Kidney epithelial cell (primary cell): Measurements from ENCODE around the gene ST14. TPM values are rescaled to one million over a fixed set of nuclear protein-coding genes. Genes with fewer than 3 reads are reported as not detected.

Source experiments
- DNase-seq: peaks from one replicate; pipeline ENCODE4 v3.0.0-alpha.2; 2010; ENCODE audit warnings: low read depth
- H3K27me3 ChIP-seq: 2 replicates; pipeline ENCODE4 v1.6.0; 2011; ENCODE audit warnings: low read length; ENCODE audit not compliant: control insufficient read depth, insufficient read depth
- H3K36me3 ChIP-seq: 2 replicates; pipeline ENCODE4 v1.5.1; 2011; ENCODE audit warnings: low read length; ENCODE audit not compliant: control insufficient read depth, insufficient read depth
- H3K4me3 ChIP-seq: 2 replicates; pipeline ENCODE4 v1.5.1; 2011; ENCODE audit warnings: low read depth, mild to moderate bottlenecking, control low read depth, low read length
- CTCF ChIP-seq: IDR thresholded peaks from 2 replicates; pipeline ENCODE4 v1.5.1; 2011; ENCODE audit warnings: mild to moderate bottlenecking, moderate library complexity, low read length, control low read depth, inconsistent platforms; ENCODE audit not compliant: insufficient read depth, poor library complexity, severe bottlenecking
- total RNA-seq: library from RNA; depleted of rRNA; stranded (reverse); fragments of >200 nt; gene quantifications from 2 replicates; pipeline ENCODE4 v1.2.3, GENCODE V29; 2015

The ST14 gene
- total RNA-seq, 1 donor from 2014 or later = 93.0 TPM

- H3K36me3 ChIP-seq = peaks cover 4% of the 10 kb centered on the region
- H3K4me3 ChIP-seq = no peak overlapping the region
- TF ChIP-seq CTCF = no peak
- no peak for DNase-seq
- H3K27me3 ChIP-seq = no peaks in the 10 kb centered on the region
Observed at GRCh38 chr11:130115218-130115617, 44.4 kb upstream of the ST14 start.

GRCh38 chr11:130118165-130118564 lies 41.4 kb upstream of the ST14 start:
- TF ChIP-seq CTCF = no peak
- no peak for DNase-seq
- Histone ChIP-seq H3K27me3 (no peaks in the 10 kb centered on the region), H3K4me3 (no peak overlapping the region), H3K36me3 (peaks cover 1% of the 10 kb centered on the region)

GRCh38 chr11:130118636-130119387 lies 40.8 kb upstream of the ST14 start:
- H3K4me3 ChIP-seq = no peak overlapping the region
- no peak for DNase-seq
- H3K36me3 ChIP-seq = peaks cover 1% of the 10 kb centered on the region
- TF ChIP-seq CTCF = no peak
- no peaks in the 10 kb centered on the region for H3K27me3 ChIP-seq

GRCh38 chr11:130120045-130120444 lies 39.5 kb upstream of the ST14 start:
- H3K4me3 ChIP-seq = no peak overlapping the region
- DNase-seq = no peak
- H3K27me3 ChIP-seq = no peaks in the 10 kb centered on the region
- no peak for TF ChIP-seq CTCF
- H3K36me3 ChIP-seq = no peaks in the 10 kb centered on the region

GRCh38 chr11:130121445-130121978 lies 38.1 kb upstream of the ST14 start:
- Histone ChIP-seq H3K27me3 (no peaks in the 10 kb centered on the region), H3K36me3 (peaks cover 1% of the 10 kb centered on the region), H3K4me3 (no peak overlapping the region)
- no peak for TF ChIP-seq CTCF
- peak; percentile 12 for DNase-seq

- Histone ChIP-seq H3K27me3 (no peaks in the 10 kb centered on the region), H3K36me3 (peaks cover 1% of the 10 kb centered on the region), H3K4me3 (no peak overlapping the region)
- DNase-seq = no peak
- TF ChIP-seq CTCF = no peak
Observed at GRCh38 chr11:130122141-130122575, 37.4 kb upstream of the ST14 start.
